GM23338 (cell line): ENCODE measurements around the gene IPCEF1. TPM values are rescaled to one million over a fixed set of nuclear protein-coding genes. Genes with fewer than 3 reads are reported as not detected.

Experiments used
- ATAC-seq: fragments of 200-7000 bp; cut with Tn5 transposase; 3 replicates; pipeline ENCODE4 v1.9.1; 2020
- DNase-seq: peaks from one replicate; pipeline ENCODE4 v3.0.0-alpha.2; 2015; ENCODE audit warnings: low spot score
- H2AFZ ChIP-seq: fragments of 200-600 bp; sonication (generic); 2 replicates; pipeline ENCODE4 v1.8.0; 2016; ENCODE audit warnings: antibody characterized with exemption, mild to moderate bottlenecking, moderate library complexity
- H3F3A ChIP-seq: fragments of 200-600 bp; sonication (generic); replicated peaks from 2 replicates; pipeline ENCODE4 v1.8.0; 2017; ENCODE audit warnings: antibody characterized with exemption, mixed run types, low read depth
- H3K27ac ChIP-seq: fragments of 200-600 bp; sonication (generic); 2 replicates; pipeline ENCODE4 v1.6.1; 2016; ENCODE audit warnings: low read depth
- H3K27me3 ChIP-seq: fragments of 200-600 bp; sonication (generic); 2 replicates; pipeline ENCODE4 v1.8.0; 2016; ENCODE audit warnings: mild to moderate bottlenecking, mixed run types, moderate library complexity; ENCODE audit not compliant: insufficient read depth
- H3K36me3 ChIP-seq: fragments of 200-600 bp; sonication (generic); 2 replicates; pipeline ENCODE4 v1.8.0; 2016; ENCODE audit warnings: mild to moderate bottlenecking; ENCODE audit not compliant: insufficient read depth
- H3K4me1 ChIP-seq: fragments of 200-600 bp; sonication (generic); 2 replicates; pipeline ENCODE4 v1.8.0; 2016; ENCODE audit warnings: mild to moderate bottlenecking, moderate library complexity; ENCODE audit not compliant: insufficient read depth
- H3K4me2 ChIP-seq: fragments of 200-600 bp; sonication (generic); 2 replicates; pipeline ENCODE4 v1.7.1; 2017; ENCODE audit warnings: mixed run types
- H3K4me3 ChIP-seq: fragments of 200-600 bp; sonication (generic); 2 replicates; pipeline ENCODE4 v1.6.1; 2016; ENCODE audit warnings: mixed run types
- H3K79me2 ChIP-seq: fragments of 200-600 bp; sonication (generic); replicated peaks from 2 replicates; pipeline ENCODE4 v1.8.0; 2017; ENCODE audit warnings: mild to moderate bottlenecking; ENCODE audit not compliant: insufficient read depth
- H3K9me2 ChIP-seq: fragments of 200-600 bp; sonication (generic); 2 replicates; pipeline ENCODE4 v1.8.0; 2017; ENCODE audit not compliant: insufficient read depth
- H4K20me1 ChIP-seq: fragments of 200-600 bp; sonication (generic); replicated peaks from 2 replicates; pipeline ENCODE4 v1.8.0; 2017; ENCODE audit warnings: mild to moderate bottlenecking; ENCODE audit not compliant: insufficient read depth
- H3K27ac Mint-ChIP-seq: 2 replicates; pipeline ENCODE4 v1.8.0; 2020; ENCODE audit warnings: inconsistent platforms, mild to moderate bottlenecking, moderate library complexity, mixed read lengths
- H3K27me3 Mint-ChIP-seq: 3 replicates; pipeline ENCODE4 v1.8.0; 2022; ENCODE audit warnings: low read depth, mild to moderate bottlenecking, moderate library complexity, mixed read lengths, inconsistent platforms; ENCODE audit not compliant: insufficient read depth, poor library complexity
- H3K36me3 Mint-ChIP-seq: 3 replicates; pipeline ENCODE4 v1.8.0; 2021; ENCODE audit warnings: low read depth, mild to moderate bottlenecking, inconsistent platforms, moderate library complexity, mixed read lengths
- H3K4me1 Mint-ChIP-seq: 3 replicates; pipeline ENCODE4 v1.8.0; 2020; ENCODE audit warnings: mild to moderate bottlenecking, inconsistent platforms, mixed read lengths
- H3K4me3 Mint-ChIP-seq: 3 replicates; pipeline ENCODE4 v1.8.0; 2021; ENCODE audit warnings: moderate library complexity, mild to moderate bottlenecking, inconsistent platforms, mixed read lengths
- H3K9me3 Mint-ChIP-seq: 3 replicates; pipeline ENCODE4 v1.8.0; 2020; ENCODE audit warnings: moderate library complexity, mild to moderate bottlenecking, inconsistent platforms, mixed read lengths
- EZH2 ChIP-seq: fragments of 200-600 bp; sonication (generic); IDR thresholded peaks from one replicate; pipeline ENCODE4 v1.8.0; 2017; ENCODE audit warnings: antibody characterized with exemption, mild to moderate bottlenecking, low read depth; ENCODE audit not compliant: unreplicated experiment
- EZH2phosphoT487 ChIP-seq: fragments of 200-600 bp; sonication (generic); IDR thresholded peaks from one replicate; pipeline ENCODE4 v1.8.1; 2018; ENCODE audit warnings: antibody characterized with exemption; ENCODE audit not compliant: unreplicated experiment
- NANOG ChIP-seq: IDR thresholded peaks from 2 replicates; pipeline ENCODE4 v1.6.1; 2016; ENCODE audit warnings: antibody characterized with exemption, borderline replicate concordance
- POLR2AphosphoS5 ChIP-seq: IDR thresholded peaks from 2 replicates; pipeline ENCODE4 v1.6.1; 2016; ENCODE audit warnings: antibody characterized with exemption, low read depth
- ZNF331 ChIP-seq: fragments of 250-450 bp; sonication (Bioruptor Pico); IDR thresholded peaks from 2 replicates; pipeline ENCODE4 v1.5.0; 2020; ENCODE audit warnings: low read depth, mild to moderate bottlenecking, moderate library complexity
- polyA plus RNA-seq: library from polyadenylated mRNA; unstranded; fragments of >200 nt; fragmentation: Nextera tagmentation; extraction: Ambion mirVana; gene quantifications from 2 replicates; pipeline ENCODE4 v1.2.1, GENCODE V29; 2016
- total RNA-seq: library from RNA; depleted of rRNA; stranded (reverse); fragments of >200 nt; shearing (Covaris generic); gene quantifications from 2 replicates; pipeline ENCODE4 v1.2.3, GENCODE V29; 2014
- TF ChIP-seq, protein P1 (sequence below): fragments of 250-450 bp; sonication (Bioruptor Pico); IDR thresholded peaks from 2 replicates; pipeline ENCODE4 v1.5.0; 2020; ENCODE audit warnings: mild to moderate bottlenecking, moderate library complexity
- TF ChIP-seq, protein P2 (sequence below): IDR thresholded peaks from 2 replicates; pipeline ENCODE4 v1.6.1; 2016; ENCODE audit warnings: antibody characterized with exemption
- TF ChIP-seq, protein P3 (sequence below), 2 experiments: fragments of 200-600 bp in 1 of 2; sonication (generic) in 1 of 2; conservative IDR thresholded peaks; 2 replicates each; pipeline versions ENCODE4 v1.5.1 to v1.6.1; 2016 to 2017; ENCODE audit warnings: antibody characterized with exemption in 2 of 2, low read depth in 2 of 2, mild to moderate bottlenecking in 2 of 2, moderate library complexity in 1 of 2

IPCEF1 gene
- total and polyA plus RNA-seq, 2 experiments from 2014 or later = 0.15 to 1.8 TPM

DNA sequence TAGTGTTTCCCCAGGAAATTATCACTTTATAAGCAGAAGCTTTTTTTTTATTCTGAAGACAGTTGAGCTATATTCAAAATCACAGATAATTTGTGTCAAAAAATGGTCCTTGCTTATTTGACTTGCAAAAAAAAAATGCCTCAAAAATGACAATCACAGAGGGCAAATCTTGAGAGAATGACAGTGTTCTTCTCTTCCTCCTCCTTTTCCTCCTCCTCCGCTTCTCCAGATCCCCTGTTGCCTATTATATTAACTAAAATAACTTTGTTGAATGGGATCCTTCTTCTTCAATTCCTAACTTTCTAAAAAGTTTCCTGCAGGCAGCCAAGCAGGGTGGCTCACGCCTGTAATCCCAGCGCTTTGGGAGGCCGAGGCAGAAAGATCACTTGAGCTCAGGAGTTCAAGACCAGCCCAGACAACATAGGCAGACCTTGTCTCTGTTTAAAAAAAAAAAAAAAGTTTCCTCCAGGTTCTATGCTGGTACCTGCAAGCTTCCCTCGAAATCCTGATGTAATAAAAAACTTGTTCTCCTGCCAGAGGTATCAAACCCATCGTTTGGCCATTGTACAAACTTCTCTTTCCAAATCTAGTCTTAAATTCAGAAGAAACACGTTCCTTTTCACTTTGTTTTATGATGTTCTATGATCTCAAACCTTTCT is 128.6 kb downstream of the IPCEF1 start (continued):
- TF ChIP-seq, protein P1, sequence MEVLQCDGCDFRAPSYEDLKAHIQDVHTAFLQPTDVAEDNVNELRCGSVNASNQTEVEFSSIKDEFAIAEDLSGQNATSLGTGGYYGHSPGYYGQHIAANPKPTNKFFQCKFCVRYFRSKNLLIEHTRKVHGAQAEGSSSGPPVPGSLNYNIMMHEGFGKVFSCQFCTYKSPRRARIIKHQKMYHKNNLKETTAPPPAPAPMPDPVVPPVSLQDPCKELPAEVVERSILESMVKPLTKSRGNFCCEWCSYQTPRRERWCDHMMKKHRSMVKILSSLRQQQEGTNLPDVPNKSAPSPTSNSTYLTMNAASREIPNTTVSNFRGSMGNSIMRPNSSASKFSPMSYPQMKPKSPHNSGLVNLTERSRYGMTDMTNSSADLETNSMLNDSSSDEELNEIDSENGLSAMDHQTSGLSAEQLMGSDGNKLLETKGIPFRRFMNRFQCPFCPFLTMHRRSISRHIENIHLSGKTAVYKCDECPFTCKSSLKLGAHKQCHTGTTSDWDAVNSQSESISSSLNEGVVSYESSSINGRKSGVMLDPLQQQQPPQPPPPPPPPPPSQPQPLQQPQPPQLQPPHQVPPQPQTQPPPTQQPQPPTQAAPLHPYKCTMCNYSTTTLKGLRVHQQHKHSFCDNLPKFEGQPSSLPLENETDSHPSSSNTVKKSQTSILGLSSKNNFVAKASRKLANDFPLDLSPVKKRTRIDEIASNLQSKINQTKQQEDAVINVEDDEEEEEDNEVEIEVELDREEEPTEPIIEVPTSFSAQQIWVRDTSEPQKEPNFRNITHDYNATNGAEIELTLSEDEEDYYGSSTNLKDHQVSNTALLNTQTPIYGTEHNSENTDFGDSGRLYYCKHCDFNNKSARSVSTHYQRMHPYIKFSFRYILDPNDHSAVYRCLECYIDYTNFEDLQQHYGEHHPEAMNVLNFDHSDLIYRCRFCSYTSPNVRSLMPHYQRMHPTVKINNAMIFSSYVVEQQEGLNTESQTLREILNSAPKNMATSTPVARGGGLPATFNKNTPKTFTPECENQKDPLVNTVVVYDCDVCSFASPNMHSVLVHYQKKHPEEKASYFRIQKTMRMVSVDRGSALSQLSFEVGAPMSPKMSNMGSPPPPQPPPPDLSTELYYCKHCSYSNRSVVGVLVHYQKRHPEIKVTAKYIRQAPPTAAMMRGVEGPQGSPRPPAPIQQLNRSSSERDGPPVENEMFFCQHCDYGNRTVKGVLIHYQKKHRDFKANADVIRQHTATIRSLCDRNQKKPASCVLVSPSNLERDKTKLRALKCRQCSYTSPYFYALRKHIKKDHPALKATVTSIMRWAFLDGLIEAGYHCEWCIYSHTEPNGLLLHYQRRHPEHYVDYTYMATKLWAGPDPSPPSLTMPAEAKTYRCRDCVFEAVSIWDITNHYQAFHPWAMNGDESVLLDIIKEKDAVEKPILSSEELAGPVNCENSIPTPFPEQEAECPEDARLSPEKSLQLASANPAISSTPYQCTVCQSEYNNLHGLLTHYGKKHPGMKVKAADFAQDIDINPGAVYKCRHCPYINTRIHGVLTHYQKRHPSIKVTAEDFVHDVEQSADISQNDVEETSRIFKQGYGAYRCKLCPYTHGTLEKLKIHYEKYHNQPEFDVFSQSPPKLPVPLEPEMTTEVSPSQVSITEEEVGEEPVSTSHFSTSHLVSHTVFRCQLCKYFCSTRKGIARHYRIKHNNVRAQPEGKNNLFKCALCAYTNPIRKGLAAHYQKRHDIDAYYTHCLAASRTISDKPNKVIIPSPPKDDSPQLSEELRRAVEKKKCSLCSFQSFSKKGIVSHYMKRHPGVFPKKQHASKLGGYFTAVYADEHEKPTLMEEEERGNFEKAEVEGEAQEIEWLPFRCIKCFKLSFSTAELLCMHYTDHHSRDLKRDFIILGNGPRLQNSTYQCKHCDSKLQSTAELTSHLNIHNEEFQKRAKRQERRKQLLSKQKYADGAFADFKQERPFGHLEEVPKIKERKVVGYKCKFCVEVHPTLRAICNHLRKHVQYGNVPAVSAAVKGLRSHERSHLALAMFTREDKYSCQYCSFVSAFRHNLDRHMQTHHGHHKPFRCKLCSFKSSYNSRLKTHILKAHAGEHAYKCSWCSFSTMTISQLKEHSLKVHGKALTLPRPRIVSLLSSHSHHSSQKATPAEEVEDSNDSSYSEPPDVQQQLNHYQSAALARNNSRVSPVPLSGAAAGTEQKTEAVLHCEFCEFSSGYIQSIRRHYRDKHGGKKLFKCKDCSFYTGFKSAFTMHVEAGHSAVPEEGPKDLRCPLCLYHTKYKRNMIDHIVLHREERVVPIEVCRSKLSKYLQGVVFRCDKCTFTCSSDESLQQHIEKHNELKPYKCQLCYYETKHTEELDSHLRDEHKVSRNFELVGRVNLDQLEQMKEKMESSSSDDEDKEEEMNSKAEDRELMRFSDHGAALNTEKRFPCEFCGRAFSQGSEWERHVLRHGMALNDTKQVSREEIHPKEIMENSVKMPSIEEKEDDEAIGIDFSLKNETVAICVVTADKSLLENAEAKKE (CRISPR knock-in tag) = no peak
- TF ChIP-seq, protein P2, sequence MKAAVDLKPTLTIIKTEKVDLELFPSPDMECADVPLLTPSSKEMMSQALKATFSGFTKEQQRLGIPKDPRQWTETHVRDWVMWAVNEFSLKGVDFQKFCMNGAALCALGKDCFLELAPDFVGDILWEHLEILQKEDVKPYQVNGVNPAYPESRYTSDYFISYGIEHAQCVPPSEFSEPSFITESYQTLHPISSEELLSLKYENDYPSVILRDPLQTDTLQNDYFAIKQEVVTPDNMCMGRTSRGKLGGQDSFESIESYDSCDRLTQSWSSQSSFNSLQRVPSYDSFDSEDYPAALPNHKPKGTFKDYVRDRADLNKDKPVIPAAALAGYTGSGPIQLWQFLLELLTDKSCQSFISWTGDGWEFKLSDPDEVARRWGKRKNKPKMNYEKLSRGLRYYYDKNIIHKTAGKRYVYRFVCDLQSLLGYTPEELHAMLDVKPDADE = no peak
- TF ChIP-seq EZH2 (no peak), NANOG (no peak)

DNA sequence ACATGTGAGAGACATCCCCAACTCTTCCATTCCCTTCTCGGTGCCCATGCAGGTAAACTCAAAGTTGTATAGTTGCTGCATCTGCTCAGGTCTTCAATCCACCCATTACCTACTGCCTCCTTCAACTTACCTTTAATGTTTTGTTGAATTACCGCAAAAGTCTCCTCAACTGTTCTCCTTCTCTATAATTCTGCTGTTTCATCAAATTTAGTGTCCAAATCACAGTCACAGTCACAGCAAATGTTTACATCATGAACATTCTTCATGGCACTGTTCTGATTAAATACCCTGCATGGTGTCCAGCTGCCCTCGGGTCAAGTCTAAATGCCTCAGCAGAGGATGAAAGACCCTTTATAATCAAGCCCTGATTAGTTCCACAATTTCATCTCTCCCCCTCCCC is 130.1 kb downstream of the IPCEF1 start:
- no peak overlapping the region for H3K4me3 Mint-ChIP-seq
- no peak overlapping the region for H3K27ac Mint-ChIP-seq
- TF ChIP-seq ZNF331 (no peak), EZH2phosphoT487 (no peak), POLR2AphosphoS5 (no peak), NANOG (no peak)
- TF ChIP-seq, protein P3, sequence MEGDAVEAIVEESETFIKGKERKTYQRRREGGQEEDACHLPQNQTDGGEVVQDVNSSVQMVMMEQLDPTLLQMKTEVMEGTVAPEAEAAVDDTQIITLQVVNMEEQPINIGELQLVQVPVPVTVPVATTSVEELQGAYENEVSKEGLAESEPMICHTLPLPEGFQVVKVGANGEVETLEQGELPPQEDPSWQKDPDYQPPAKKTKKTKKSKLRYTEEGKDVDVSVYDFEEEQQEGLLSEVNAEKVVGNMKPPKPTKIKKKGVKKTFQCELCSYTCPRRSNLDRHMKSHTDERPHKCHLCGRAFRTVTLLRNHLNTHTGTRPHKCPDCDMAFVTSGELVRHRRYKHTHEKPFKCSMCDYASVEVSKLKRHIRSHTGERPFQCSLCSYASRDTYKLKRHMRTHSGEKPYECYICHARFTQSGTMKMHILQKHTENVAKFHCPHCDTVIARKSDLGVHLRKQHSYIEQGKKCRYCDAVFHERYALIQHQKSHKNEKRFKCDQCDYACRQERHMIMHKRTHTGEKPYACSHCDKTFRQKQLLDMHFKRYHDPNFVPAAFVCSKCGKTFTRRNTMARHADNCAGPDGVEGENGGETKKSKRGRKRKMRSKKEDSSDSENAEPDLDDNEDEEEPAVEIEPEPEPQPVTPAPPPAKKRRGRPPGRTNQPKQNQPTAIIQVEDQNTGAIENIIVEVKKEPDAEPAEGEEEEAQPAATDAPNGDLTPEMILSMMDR (conservative IDR thresholded peaks at IDR 0.05; ENCODE audit: low read depth in 2 of 2) = no peak

More for the DNA sequence above, 130.1 kb downstream of the IPCEF1 start:
- Histone ChIP-seq H3K36me3 (no peaks in the 10 kb centered on the region), H4K20me1 (no peaks in the 10 kb centered on the region), H3K27ac (no peak overlapping the region), H3K4me3 (no peak overlapping the region), H3K79me2 (no peaks in the 10 kb centered on the region), H3K4me2 (no peak overlapping the region), H3K9me2 (peaks cover 5% of the 10 kb centered on the region; the same call in 1 of the 2 replicates), H2AFZ (no peak overlapping the region), H3F3A (no peaks in the 10 kb centered on the region), H3K4me1 (no peaks in the 10 kb centered on the region), H3K27me3 (no peaks in the 10 kb centered on the region)
- Mint-ChIP-seq H3K9me3 (no peaks in the 10 kb centered on the region), H3K36me3 (no peaks in the 10 kb centered on the region), H3K4me1 (peaks cover 6% of the 10 kb centered on the region; the same call in 1 of the 3 replicates), H3K27me3 (peaks cover 1% of the 10 kb centered on the region)
- ATAC-seq = no peak
- no peak for DNase-seq
